Endothelial cell (in vitro differentiated cells): Measurements from ENCODE around the gene SF3B2. TPM values are rescaled to one million over a fixed set of nuclear protein-coding genes. Genes with fewer than 3 reads are reported as not detected.
"Not testable (repeated sequence)": the region's sequence is repeated elsewhere in the genome, so short reads cannot be mapped to it uniquely, and the experiment has no call there.

Experiments used
- DNase-seq: peaks from one replicate; pipeline ENCODE4 v3.0.0; 2021; ENCODE audit warnings: low spot score
- H3K27ac Mint-ChIP-seq: one replicate; pipeline ENCODE4 v1.8.0; 2021; ENCODE audit warnings: mixed read lengths, inconsistent platforms; ENCODE audit not compliant: unreplicated experiment
- H3K27me3 Mint-ChIP-seq: one replicate; pipeline ENCODE4 v1.8.0; 2021; ENCODE audit warnings: mild to moderate bottlenecking, moderate library complexity, mixed read lengths, inconsistent platforms; ENCODE audit not compliant: unreplicated experiment
- H3K36me3 Mint-ChIP-seq: one replicate; pipeline ENCODE4 v1.8.0; 2021; ENCODE audit warnings: mild to moderate bottlenecking, low read depth, mixed read lengths, inconsistent platforms; ENCODE audit not compliant: unreplicated experiment
- H3K4me1 Mint-ChIP-seq: one replicate; pipeline ENCODE4 v1.8.0; 2021; ENCODE audit warnings: mild to moderate bottlenecking, mixed read lengths, inconsistent platforms; ENCODE audit not compliant: unreplicated experiment
- H3K4me3 Mint-ChIP-seq: one replicate; pipeline ENCODE4 v1.8.0; 2021; ENCODE audit warnings: mild to moderate bottlenecking, mixed read lengths, inconsistent platforms; ENCODE audit not compliant: unreplicated experiment
- H3K9me3 Mint-ChIP-seq: one replicate; pipeline ENCODE4 v1.8.0; 2021; ENCODE audit warnings: mixed read lengths, inconsistent platforms; ENCODE audit not compliant: unreplicated experiment
- CTCF ChIP-seq: fragments of 200-600 bp; sonication (generic); IDR thresholded peaks from one replicate; pipeline ENCODE4 v1.5.0; 2021; ENCODE audit warnings: antibody characterized with exemption; ENCODE audit not compliant: unreplicated experiment
- total RNA-seq: library from RNA; stranded (reverse); fragmentation: NEBNext Ultra II Directional; extraction: Animal tissue kit (Norgen Biotek cat#: 25700); gene quantifications from one replicate; pipeline ENCODE4 v1.2.1, GENCODE V29; 2021; ENCODE audit not compliant: unreplicated experiment

SF3B2 gene
- total RNA-seq, 1 donor from 2014 or later: 174 TPM

- Mint-ChIP-seq H3K9me3 (no peaks in the 10 kb centered on the region), H3K4me3 (no peak overlapping the region), H3K27me3 (peaks cover 11% of the 10 kb centered on the region), H3K36me3 (no peaks in the 10 kb centered on the region), H3K4me1 (peaks cover 12% of the 10 kb centered on the region), H3K27ac (no peak overlapping the region)
- no peak for TF ChIP-seq CTCF
- DNase-seq: no peak
These were observed 43.6 kb upstream of the SF3B2 start for GRCh38 chr11:66008468-66009101.

GRCh38 chr11:66010036-66010435 is 42.1 kb upstream of the SF3B2 start:
- Mint-ChIP-seq H3K27ac (peak overlapping the region; percentile 42), H3K4me1 (peaks cover 12% of the 10 kb centered on the region), H3K4me3 (peak overlapping the region; percentile 42)

GRCh38 chr11:66011239-66011784 is 40.9 kb upstream of the SF3B2 start:
- Mint-ChIP-seq H3K27me3 (peaks cover 13% of the 10 kb centered on the region), H3K27ac (no peak overlapping the region), H3K36me3 (peaks cover 4% of the 10 kb centered on the region), H3K4me3 (no peak overlapping the region), H3K9me3 (no peaks in the 10 kb centered on the region), H3K4me1 (peaks cover 12% of the 10 kb centered on the region)
- TF ChIP-seq CTCF: no peak
- no peak for DNase-seq

More at GRCh38 chr11:66010036-66010435, 42.1 kb upstream of the SF3B2 start:
- H3K36me3 Mint-ChIP-seq, H3K9me3 Mint-ChIP-seq, DNase-seq: not testable (repeated sequence)
- peaks cover 13% of the 10 kb centered on the region for H3K27me3 Mint-ChIP-seq

- Mint-ChIP-seq H3K4me1 (peaks cover 12% of the 10 kb centered on the region), H3K4me3 (no peak within 1 kb of the TSS)
- DNase-seq: no peak
These were observed 40.3 kb upstream of the SF3B2 start, which contains the start of gene CST6 for GRCh38 chr11:66011785-66012303. TSS of gene CST6 (plus strand) at chr11:66012008. CDS start at chr11:66012045, 37 bp downstream.

GRCh38 chr11:66012371-66012945 is 39.7 kb upstream of the SF3B2 start:
- Mint-ChIP-seq H3K4me1 (peaks cover 12% of the 10 kb centered on the region), H3K27ac (no peak overlapping the region), H3K9me3 (no peaks in the 10 kb centered on the region), H3K4me3 (no peak overlapping the region), H3K36me3 (peaks cover 4% of the 10 kb centered on the region), H3K27me3 (peaks cover 16% of the 10 kb centered on the region)
- TF ChIP-seq CTCF: no peak
- DNase-seq: no peak

More at GRCh38 chr11:66011785-66012303, 40.3 kb upstream of the SF3B2 start, which contains the start of gene CST6:
- H3K9me3 Mint-ChIP-seq: no peaks in the 10 kb centered on the region
- peaks cover 16% of the 10 kb centered on the region for H3K27me3 Mint-ChIP-seq
- H3K27ac Mint-ChIP-seq: no peak within 1 kb of the TSS
- TF ChIP-seq CTCF: no peak
- peaks cover 4% of the 10 kb centered on the region for H3K36me3 Mint-ChIP-seq
